Activated CD4-positive, alpha-beta T cell treated with anti-CD3 and anti-CD28 coated beads for 36 hours (primary cell): ENCODE measurements around the gene ANKH. TPM values are rescaled to one million over a fixed set of nuclear protein-coding genes. Genes with fewer than 3 reads are reported as not detected.

ENCODE experiments used
- ATAC-seq: fragments of 200-7000 bp; cut with Tn5 transposase; one replicate; pipeline ENCODE4 v1.10.0; 2021; ENCODE audit warnings: mild to moderate bottlenecking, moderate library complexity
- CTCF ChIA-PET: fragments of 350-600 bp; sonication (Branson Sonifier 250); formaldehyde crosslinking; loops from one replicate; lab custom pipeline; 2021; ENCODE audit warnings: antibody characterized with exemption; lab: Charles Lee
- POLR2A ChIA-PET: fragments of 350-600 bp; sonication (Branson Sonifier 250); formaldehyde crosslinking; loops from one replicate; lab custom pipeline; 2021; ENCODE audit warnings: antibody characterized with exemption, inconsistent platforms; lab: Charles Lee
- DNase-seq: peaks from one replicate; pipeline ENCODE4 v3.0.0-alpha.2; 2020
- H3K27ac Mint-ChIP-seq: one replicate; pipeline ENCODE4 v1.8.0; 2021; ENCODE audit warnings: mixed read lengths
- H3K27me3 Mint-ChIP-seq: one replicate; pipeline ENCODE4 v1.8.0; 2021; ENCODE audit warnings: mixed read lengths
- H3K36me3 Mint-ChIP-seq: one replicate; pipeline ENCODE4 v1.8.0; 2021; ENCODE audit warnings: low read depth, mixed read lengths
- H3K4me1 Mint-ChIP-seq: one replicate; pipeline ENCODE4 v1.8.0; 2021; ENCODE audit warnings: mixed read lengths
- H3K4me3 Mint-ChIP-seq: one replicate; pipeline ENCODE4 v1.8.0; 2021; ENCODE audit warnings: mild to moderate bottlenecking, moderate library complexity, mixed read lengths
- H3K9me3 Mint-ChIP-seq: one replicate; pipeline ENCODE4 v1.8.0; 2021; ENCODE audit warnings: low read depth, mixed read lengths
- intact Hi-C, 2 experiments: fragments of 100-400 bp; cut with DNase I in 1 of 2; cut with micrococcal nuclease in 1 of 2; formaldehyde crosslinking; loops; one replicate each; pipeline versions ENCODE4 v1.14.2 to v1.15.1; 2022 to 2024; cut with DNase I, micrococcal nuclease
- total RNA-seq, 2 experiments: library from RNA; stranded (reverse); gene quantifications; one replicate each; pipeline ENCODE4 v1.2.3, GENCODE V29; 2021

Gene ANKH
- total RNA-seq, 2 experiments from 2014 or later, result 72.8 to 76.4 TPM

- no peak for ATAC-seq
These were observed 35.0 kb upstream of the ANKH start for GRCh38 chr5:14906628-14907027.

GRCh38 chr5:14902826-14903560 lies 31.4 kb upstream of the ANKH start:
- Mint-ChIP-seq H3K4me1 (no peaks in the 10 kb centered on the region), H3K36me3 (no peaks in the 10 kb centered on the region), H3K9me3 (no peaks in the 10 kb centered on the region), H3K4me3 (no peak overlapping the region), H3K27me3 (no peaks in the 10 kb centered on the region), H3K27ac (no peak overlapping the region)
- DNase-seq (no peak), ATAC-seq (no peak)
- intact Hi-C loops, result no loop called here
- ChIA-PET POLR2A (no interaction called here), CTCF (no interaction called here)

More at GRCh38 chr5:14906628-14907027, 35.0 kb upstream of the ANKH start:
- Mint-ChIP-seq H3K27me3 (no peaks in the 10 kb centered on the region), H3K27ac (no peak overlapping the region), H3K4me3 (no peak overlapping the region), H3K4me1 (no peaks in the 10 kb centered on the region), H3K9me3 (no peaks in the 10 kb centered on the region), H3K36me3 (no peaks in the 10 kb centered on the region)
- no peak for DNase-seq
- CTCF ChIA-PET, result no interaction called here
- POLR2A ChIA-PET, result interaction anchor here (0.6 kb wide), 1 partner anchor 13 kb away, joined by 3 read pairs; no protein-coding TSS in a partner anchor
- intact Hi-C loops, result no loop called here

GRCh38 chr5:14901462-14902051 lies 30.0 kb upstream of the ANKH start:
- intact Hi-C loops, result no loop called here
- no peaks in the 10 kb centered on the region for H3K36me3 Mint-ChIP-seq

GRCh38 chr5:14900693-14901461 lies 29.3 kb upstream of the ANKH start:
- CTCF ChIA-PET, result interaction anchor here (0.6 kb wide), 1 partner anchor 424 kb away, joined by 3 read pairs; no protein-coding TSS in a partner anchor

More at GRCh38 chr5:14901462-14902051, 30.0 kb upstream of the ANKH start:
- Mint-ChIP-seq H3K27ac (no peak overlapping the region), H3K27me3 (no peaks in the 10 kb centered on the region), H3K9me3 (no peaks in the 10 kb centered on the region), H3K4me1 (no peaks in the 10 kb centered on the region), H3K4me3 (no peak overlapping the region)
- ChIA-PET POLR2A (no interaction called here), CTCF (no interaction called here)
- DNase-seq, result no peak
- no peak for ATAC-seq

GRCh38 chr5:14896131-14896530 lies 24.6 kb upstream of the ANKH start:
- H3K4me3 Mint-ChIP-seq, result no peak overlapping the region
- H3K27ac Mint-ChIP-seq, result no peak overlapping the region
- no peak for ATAC-seq
- no peaks in the 10 kb centered on the region for H3K27me3 Mint-ChIP-seq
- no peaks in the 10 kb centered on the region for H3K36me3 Mint-ChIP-seq
- intact Hi-C loops, result no loop called here
- POLR2A ChIA-PET, result no interaction called here
- no peaks in the 10 kb centered on the region for H3K9me3 Mint-ChIP-seq
- CTCF ChIA-PET, result interaction anchor here (1.1 kb wide), 1 partner anchor 97 kb away, joined by 3 read pairs; no protein-coding TSS in a partner anchor
- no peaks in the 10 kb centered on the region for H3K4me1 Mint-ChIP-seq
- DNase-seq, result no peak

More at GRCh38 chr5:14900693-14901461, 29.3 kb upstream of the ANKH start:
- no peaks in the 10 kb centered on the region for H3K4me1 Mint-ChIP-seq
- H3K36me3 Mint-ChIP-seq, result no peaks in the 10 kb centered on the region
- H3K27me3 Mint-ChIP-seq, result no peaks in the 10 kb centered on the region
- POLR2A ChIA-PET, result no interaction called here
- DNase-seq (no peak), ATAC-seq (no peak)
- no peak overlapping the region for H3K4me3 Mint-ChIP-seq
- H3K9me3 Mint-ChIP-seq, result no peaks in the 10 kb centered on the region
- H3K27ac Mint-ChIP-seq, result no peak overlapping the region
- intact Hi-C loops, result no loop called here

GRCh38 chr5:14895301-14895700 lies 23.7 kb upstream of the ANKH start:
- ChIA-PET POLR2A (no interaction called here), CTCF (interaction anchor here (1.1 kb wide), 1 partner anchor 98 kb away, joined by 3 read pairs; no protein-coding TSS in a partner anchor)
- Mint-ChIP-seq H3K27me3 (no peaks in the 10 kb centered on the region), H3K9me3 (no peaks in the 10 kb centered on the region), H3K4me3 (no peak overlapping the region), H3K27ac (no peak overlapping the region), H3K4me1 (no peaks in the 10 kb centered on the region), H3K36me3 (no peaks in the 10 kb centered on the region)
- no peak for DNase-seq
- peak; percentile 55 for ATAC-seq
- intact Hi-C loops, result no loop called here

- Mint-ChIP-seq H3K9me3 (no peaks in the 10 kb centered on the region), H3K27ac (no peak overlapping the region), H3K4me1 (no peaks in the 10 kb centered on the region), H3K4me3 (no peak overlapping the region), H3K36me3 (no peaks in the 10 kb centered on the region), H3K27me3 (no peaks in the 10 kb centered on the region)
- DNase-seq (no peak), ATAC-seq (no peak)
- CTCF ChIA-PET, result interaction anchor here (1.1 kb wide), 1 partner anchor 98 kb away, joined by 3 read pairs; no protein-coding TSS in a partner anchor
- POLR2A ChIA-PET, result no interaction called here
- intact Hi-C loops, result no loop called here
These were observed 23.2 kb upstream of the ANKH start for GRCh38 chr5:14894748-14895147.

GRCh38 chr5:14893381-14893780 lies 21.8 kb upstream of the ANKH start:
- CTCF ChIA-PET, result no interaction called here
- intact Hi-C loops, result no loop called here
- H3K4me3 Mint-ChIP-seq, result no peak overlapping the region
- ATAC-seq, result no peak
- H3K9me3 Mint-ChIP-seq, result no peaks in the 10 kb centered on the region
- no peaks in the 10 kb centered on the region for H3K36me3 Mint-ChIP-seq
- POLR2A ChIA-PET, result no interaction called here
- H3K27me3 Mint-ChIP-seq, result no peaks in the 10 kb centered on the region
- H3K27ac Mint-ChIP-seq, result no peak overlapping the region
- DNase-seq, result no peak
- H3K4me1 Mint-ChIP-seq, result no peaks in the 10 kb centered on the region

- Mint-ChIP-seq H3K36me3 (no peaks in the 10 kb centered on the region), H3K4me1 (no peaks in the 10 kb centered on the region), H3K9me3 (no peaks in the 10 kb centered on the region), H3K27me3 (no peaks in the 10 kb centered on the region), H3K27ac (no peak overlapping the region), H3K4me3 (no peak overlapping the region)
- intact Hi-C loops, result no loop called here
- ChIA-PET CTCF (no interaction called here), POLR2A (no interaction called here)
- no peak for ATAC-seq
- no peak for DNase-seq
These were observed 19.3 kb upstream of the ANKH start for GRCh38 chr5:14890846-14891245.

GRCh38 chr5:14884062-14884612 lies 12.6 kb upstream of the ANKH start:
- ChIA-PET CTCF (no interaction called here), POLR2A (no interaction called here)
- intact Hi-C loops, result no loop called here
- no peaks in the 10 kb centered on the region for H3K27me3 Mint-ChIP-seq
- no peak for ATAC-seq
- H3K9me3 Mint-ChIP-seq, result no peaks in the 10 kb centered on the region
- H3K4me1 Mint-ChIP-seq, result no peaks in the 10 kb centered on the region
- H3K36me3 Mint-ChIP-seq, result no peaks in the 10 kb centered on the region
- no peak overlapping the region for H3K4me3 Mint-ChIP-seq
- DNase-seq, result no peak
- H3K27ac Mint-ChIP-seq, result no peak overlapping the region
